ENCODE measurements around the gene VAMP8. TPM values are rescaled to one million over a fixed set of nuclear protein-coding genes. Genes with fewer than 3 reads are reported as not detected.

VAMP8 gene
- total RNA-seq, 1 donor from 2014 or later: 46.2 TPM

DNA sequence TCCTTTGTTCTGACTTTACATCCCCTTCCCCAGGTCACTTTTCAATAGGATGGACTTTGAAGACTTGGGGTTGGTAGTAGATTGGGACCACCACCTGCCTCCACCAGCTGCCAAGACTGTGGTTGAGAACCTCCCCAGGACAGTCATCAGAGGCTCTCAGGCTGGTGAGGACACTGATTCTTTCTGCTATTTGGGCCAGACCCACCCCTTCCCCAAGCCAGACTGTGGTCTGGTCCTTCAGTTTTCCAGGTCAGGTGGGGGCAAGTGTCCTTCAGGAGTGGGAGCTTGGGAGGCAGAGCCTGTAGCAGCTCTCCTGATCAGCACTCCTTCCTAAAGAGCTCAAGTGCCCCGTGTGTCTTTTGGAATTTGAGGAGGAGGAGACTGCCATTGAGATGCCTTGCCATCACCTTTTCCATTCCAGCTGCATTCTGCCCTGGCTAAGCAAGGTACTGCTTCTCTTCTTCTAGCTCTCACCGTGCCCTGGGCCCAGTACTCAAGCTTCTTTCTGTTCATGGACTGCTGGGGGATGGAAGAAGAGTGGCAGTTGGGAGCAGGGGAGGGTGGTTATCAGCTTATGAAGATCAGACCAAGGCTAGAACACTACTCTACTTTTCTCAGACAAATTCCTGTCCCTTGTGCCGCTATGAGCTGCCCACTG is 19.2 kb downstream of the VAMP8 start:
- H3K4me1 ChIP-seq: peaks cover 40% of the 10 kb centered on the region
- TF ChIP-seq POLR2AphosphoS5 (IDR thresholded peaks at IDR 0.05; ENCODE audit: insufficient read depth in 1 of 2, low read depth in 1 of 2): no peak
- TF ChIP-seq POLR2A (IDR thresholded peaks at IDR 0.05): no peak
- TF ChIP-seq, protein P1, sequence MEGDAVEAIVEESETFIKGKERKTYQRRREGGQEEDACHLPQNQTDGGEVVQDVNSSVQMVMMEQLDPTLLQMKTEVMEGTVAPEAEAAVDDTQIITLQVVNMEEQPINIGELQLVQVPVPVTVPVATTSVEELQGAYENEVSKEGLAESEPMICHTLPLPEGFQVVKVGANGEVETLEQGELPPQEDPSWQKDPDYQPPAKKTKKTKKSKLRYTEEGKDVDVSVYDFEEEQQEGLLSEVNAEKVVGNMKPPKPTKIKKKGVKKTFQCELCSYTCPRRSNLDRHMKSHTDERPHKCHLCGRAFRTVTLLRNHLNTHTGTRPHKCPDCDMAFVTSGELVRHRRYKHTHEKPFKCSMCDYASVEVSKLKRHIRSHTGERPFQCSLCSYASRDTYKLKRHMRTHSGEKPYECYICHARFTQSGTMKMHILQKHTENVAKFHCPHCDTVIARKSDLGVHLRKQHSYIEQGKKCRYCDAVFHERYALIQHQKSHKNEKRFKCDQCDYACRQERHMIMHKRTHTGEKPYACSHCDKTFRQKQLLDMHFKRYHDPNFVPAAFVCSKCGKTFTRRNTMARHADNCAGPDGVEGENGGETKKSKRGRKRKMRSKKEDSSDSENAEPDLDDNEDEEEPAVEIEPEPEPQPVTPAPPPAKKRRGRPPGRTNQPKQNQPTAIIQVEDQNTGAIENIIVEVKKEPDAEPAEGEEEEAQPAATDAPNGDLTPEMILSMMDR (IDR thresholded peaks at IDR 0.05): no peak
- intact Hi-C loops (cut with DNase I): no loop called here
- H3K27me3 ChIP-seq: no peaks in the 10 kb centered on the region
- peaks cover 0 to 24% of the 10 kb centered on the region in 2 donors for H3K36me3 ChIP-seq
- peak overlapping the region; percentile 85 to 95 for H3K4me3 ChIP-seq
- no peaks in the 10 kb centered on the region for H3K9me3 ChIP-seq
- DNase-seq (ENCODE audit: extremely low spot score in 2 of 2): no peak
- H3K27ac ChIP-seq: peak overlapping the region; percentile 90

DNA sequence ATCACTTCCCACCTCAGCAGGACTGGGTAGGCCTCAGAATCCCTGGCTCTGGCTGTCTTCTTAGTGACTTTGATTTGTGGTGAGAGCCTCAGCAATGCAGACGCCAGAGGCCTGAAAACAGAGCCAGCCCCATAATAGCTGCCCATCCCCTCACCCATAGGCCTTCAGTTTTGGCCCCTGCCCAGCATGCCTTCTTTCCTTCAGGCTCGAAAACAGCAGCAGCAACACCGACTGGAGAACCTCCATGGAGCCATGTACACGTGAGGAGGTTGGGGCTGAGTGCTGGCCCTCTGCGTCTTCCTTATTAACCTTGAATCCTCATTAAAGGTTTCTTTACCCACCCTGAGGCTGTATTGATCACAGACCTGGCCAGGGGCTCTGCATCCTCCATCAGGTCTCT is 19.9 kb downstream of the VAMP8 start:
- peaks cover 0 to 24% of the 10 kb centered on the region in 2 donors for H3K36me3 ChIP-seq
- intact Hi-C loops (cut with DNase I): no loop called here
- H3K27me3 ChIP-seq: no peaks in the 10 kb centered on the region
- H3K27ac ChIP-seq: no peak overlapping the region
- H3K4me1 ChIP-seq: peaks cover 39% of the 10 kb centered on the region
- no peak for DNase-seq (ENCODE audit: extremely low spot score in 2 of 2)
- H3K4me3 ChIP-seq: no peak overlapping the region
- no peaks in the 10 kb centered on the region for H3K9me3 ChIP-seq
- no peak for TF ChIP-seq POLR2AphosphoS5 (IDR thresholded peaks at IDR 0.05; ENCODE audit: insufficient read depth in 1 of 2, low read depth in 1 of 2)
- TF ChIP-seq, protein P1 (IDR thresholded peaks at IDR 0.05): no peak
- no peak for TF ChIP-seq POLR2A (IDR thresholded peaks at IDR 0.05)

- Histone ChIP-seq H3K36me3 (peaks cover 0 to 24% of the 10 kb centered on the region in 2 donors), H3K4me1 (peaks cover 46% of the 10 kb centered on the region), H3K27ac (no peak overlapping the region), H3K9me3 (no peaks in the 10 kb centered on the region), H3K4me3 (no peak overlapping the region), H3K27me3 (no peaks in the 10 kb centered on the region)
- no peak for DNase-seq (ENCODE audit: extremely low spot score in 2 of 2)
- TF ChIP-seq POLR2AphosphoS5 (IDR thresholded peaks at IDR 0.05; ENCODE audit: insufficient read depth in 1 of 2, low read depth in 1 of 2): no peak
- TF ChIP-seq, protein P1 (IDR thresholded peaks at IDR 0.05): no peak
- TF ChIP-seq POLR2A (IDR thresholded peaks at IDR 0.05): no peak
- intact Hi-C loops (cut with DNase I): no loop called here
Measured at GRCh38 chr2:85598594-85599340, 21.4 kb downstream of the VAMP8 start.

DNA sequence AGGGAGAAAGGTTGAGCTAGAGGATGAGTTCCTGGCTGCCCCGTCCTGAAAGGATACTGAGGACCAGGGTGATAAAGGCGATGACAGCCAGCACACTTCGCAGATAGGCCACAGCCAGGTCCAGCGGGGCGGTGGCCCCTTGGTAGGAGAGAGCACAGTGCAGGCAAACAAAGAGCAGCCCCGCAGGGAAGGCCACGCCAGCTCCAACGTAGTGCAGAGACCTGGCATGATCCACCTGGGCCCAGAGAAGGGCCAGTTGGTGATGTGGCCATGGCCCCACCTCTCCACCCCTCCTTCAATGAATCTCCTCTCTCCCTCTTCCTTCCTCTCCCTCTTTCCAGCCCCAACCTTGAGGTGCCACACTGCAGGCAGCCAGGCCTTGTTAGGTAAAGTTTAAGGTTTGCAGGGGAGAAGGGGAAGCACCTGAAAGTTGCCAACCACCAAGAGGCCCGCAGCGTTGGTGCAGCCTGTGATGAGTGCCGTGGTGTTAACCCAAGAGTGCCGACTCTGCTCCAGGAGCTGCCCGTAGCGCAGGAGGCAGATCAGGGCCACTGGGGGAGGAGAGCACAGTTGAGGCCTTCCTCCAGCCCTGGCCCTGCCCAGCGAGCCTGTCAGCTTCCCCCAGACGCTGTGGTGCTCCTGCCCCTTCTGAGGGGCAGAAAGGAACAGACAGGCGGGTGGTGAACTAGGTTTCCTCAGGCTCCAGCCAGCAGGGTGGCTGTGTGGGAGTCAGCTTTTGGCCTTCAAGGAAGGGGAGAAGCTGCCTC is 22.3 kb downstream of the VAMP8 start:
- Histone ChIP-seq H3K9me3 (no peaks in the 10 kb centered on the region), H3K4me3 (no peak overlapping the region), H3K36me3 (peaks cover 0 to 24% of the 10 kb centered on the region in 2 donors), H3K27ac (no peak overlapping the region), H3K27me3 (no peaks in the 10 kb centered on the region), H3K4me1 (peaks cover 50% of the 10 kb centered on the region)
- intact Hi-C loops (cut with DNase I): loop anchor here (10.0 kb wide), 1 partner anchor 55 kb away; no protein-coding TSS in a partner anchor
- no peak for TF ChIP-seq POLR2A (IDR thresholded peaks at IDR 0.05)
- no peak for TF ChIP-seq POLR2AphosphoS5 (IDR thresholded peaks at IDR 0.05; ENCODE audit: insufficient read depth in 1 of 2, low read depth in 1 of 2)
- TF ChIP-seq, protein P1 (IDR thresholded peaks at IDR 0.05): no peak
- no peak for DNase-seq (ENCODE audit: extremely low spot score in 2 of 2)
